Liver (tissue), 9 donors: ENCODE data around the gene LRWD1. TPM values are rescaled to one million over a fixed set of nuclear protein-coding genes. Genes with fewer than 3 reads are reported as not detected.

Experiments
- DNase-seq: peaks from one replicate; pipeline ENCODE4 v3.0.0-alpha.2; 2017; ENCODE audit warnings: low spot score
- H3K27ac ChIP-seq, 2 donors: one replicate each; pipeline ENCODE4 v1.7.0; 2013; ENCODE audit warnings: inconsistent platforms in 2 of 2, low read length in 2 of 2, control low read depth in 1 of 2, low read depth in 1 of 2, mild to moderate bottlenecking in 1 of 2
- H3K27me3 ChIP-seq, 4 donors: one replicate each; pipeline versions ENCODE4 v1.6.1 to v1.7.0; 2013; ENCODE audit warnings: low read length in 3 of 4, inconsistent platforms in 1 of 4, mild to moderate bottlenecking in 1 of 4, moderate library complexity in 1 of 4; ENCODE audit not compliant: control insufficient read depth in 4 of 4, insufficient read depth in 4 of 4
- H3K36me3 ChIP-seq, 4 donors: one replicate each; pipeline versions ENCODE4 v1.6.1 to v1.7.0; 2013; ENCODE audit warnings: low read length in 3 of 4, mild to moderate bottlenecking in 3 of 4, low read depth in 1 of 4, moderate library complexity in 1 of 4; ENCODE audit not compliant: control insufficient read depth in 4 of 4, insufficient read depth in 3 of 4
- H3K4me1 ChIP-seq, 4 donors: one replicate each; pipeline versions ENCODE4 v1.6.1 to v1.7.0; 2013; ENCODE audit warnings: low read length in 3 of 4, mild to moderate bottlenecking in 3 of 4, moderate library complexity in 1 of 4; ENCODE audit not compliant: control insufficient read depth in 4 of 4, insufficient read depth in 4 of 4
- H3K4me3 ChIP-seq, 3 donors: one replicate each; pipeline versions ENCODE4 v1.6.1 to v1.7.0; 2013; ENCODE audit warnings: low read length in 3 of 3, control low read depth in 1 of 3, low read depth in 1 of 3, mild to moderate bottlenecking in 1 of 3
- H3K9ac ChIP-seq, 2 donors: one replicate each; pipeline ENCODE4 v1.7.0; 2013; ENCODE audit warnings: low read length in 2 of 2, mild to moderate bottlenecking in 2 of 2, moderate library complexity in 2 of 2, control low read depth in 1 of 2, low read depth in 1 of 2
- H3K9me3 ChIP-seq, 4 donors: one replicate each; pipeline versions ENCODE4 v1.6.1 to v1.7.0; 2013; ENCODE audit warnings: low read length in 3 of 4; ENCODE audit not compliant: control insufficient read depth in 4 of 4
- EGR1 ChIP-seq, 2 donors: IDR thresholded peaks; 2 replicates each; pipeline ENCODE4 v1.6.1; 2016 to 2018; ENCODE audit warnings: antibody characterized with exemption in 2 of 2, low read depth in 2 of 2
- FOXA1 ChIP-seq: IDR thresholded peaks from 2 replicates; pipeline ENCODE4 v1.6.1; 2016; ENCODE audit warnings: antibody characterized with exemption
- FOXA2 ChIP-seq: IDR thresholded peaks from 2 replicates; pipeline ENCODE4 v1.6.1; 2016; ENCODE audit warnings: antibody characterized with exemption
- HNF4A ChIP-seq, 2 donors: conservative IDR thresholded peaks; 2 replicates each; pipeline ENCODE4 v1.6.1; 2016; ENCODE audit warnings: antibody characterized with exemption in 2 of 2, mild to moderate bottlenecking in 2 of 2
- HNF4G ChIP-seq: IDR thresholded peaks from 2 replicates; pipeline ENCODE4 v1.6.1; 2016; ENCODE audit warnings: antibody characterized with exemption
- NR2F2 ChIP-seq: IDR thresholded peaks from 2 replicates; pipeline ENCODE4 v1.6.1; 2016; ENCODE audit warnings: antibody characterized with exemption
- RAD21 ChIP-seq, 2 donors: IDR thresholded peaks; 2 replicates each; pipeline ENCODE4 v1.6.1; 2016; ENCODE audit warnings: antibody characterized with exemption in 2 of 2, mild to moderate bottlenecking in 2 of 2
- RXRA ChIP-seq, 2 donors: IDR thresholded peaks; 2 replicates each; pipeline ENCODE4 v1.6.1; 2017 to 2018; ENCODE audit warnings: antibody characterized with exemption in 2 of 2, mild to moderate bottlenecking in 1 of 2
- TAF1 ChIP-seq: conservative IDR thresholded peaks from 2 replicates; pipeline ENCODE4 v1.6.1; 2016; ENCODE audit warnings: antibody characterized with exemption, mild to moderate bottlenecking
- YY1 ChIP-seq: IDR thresholded peaks from 2 replicates; pipeline ENCODE4 v1.6.1; 2016; ENCODE audit warnings: antibody characterized with exemption, mild to moderate bottlenecking
- WGBS: extraction: QIAGEN DNeasy Blood & Tissue Kit; methylation state at CpG from one replicate; pipeline ENCODE4 v1.1.7; 2013; 5-methylcytosine and 5-hydroxymethylcytosine counted together
- polyA plus RNA-seq, 2 donors: library from polyadenylated mRNA; stranded (reverse) in 1 of 2; unstranded in 1 of 2; fragments of 200-250 nt in 1 of 2; fragments of >200 nt in 1 of 2; fragmentation: Nextera tagmentation in 1 of 2; extraction: Ambion mirVana in 1 of 2; gene quantifications; one replicate each; pipeline versions ENCODE4 v1.2.1 to v1.2.3, GENCODE V29; 2013 to 2015
- total RNA-seq, 2 donors: library from RNA; depleted of rRNA; stranded (reverse); fragments of >200 nt; gene quantifications; one replicate each; pipeline ENCODE4 v1.2.3, GENCODE V29; 2014
- TF ChIP-seq, protein P1 (sequence below): IDR thresholded peaks from 2 replicates; pipeline ENCODE4 v1.6.1; 2016; ENCODE audit warnings: antibody characterized with exemption
- TF ChIP-seq, protein P2 (sequence below): IDR thresholded peaks from 2 replicates; pipeline ENCODE4 v1.6.1; 2016; ENCODE audit warnings: antibody characterized with exemption
- donor health status: healthy.
- donor health status: healthy.
- donor health status: healthy.
- donor health status: healthy.
- donor health status: healthy.

Gene LRWD1
- total and polyA plus RNA-seq, 4 donors, result 8.6 to 15.3 (median 13.0) TPM

GRCh38 chr7:102427019-102427405 lies 37.8 kb upstream of the LRWD1 start:
- no peak overlapping the region for H3K4me3 ChIP-seq
- TF ChIP-seq FOXA1 (no peak), TAF1 (no peak), RAD21 (IDR thresholded peaks at IDR 0.05) (no peak), YY1 (no peak), HNF4G (no peak), NR2F2 (no peak), FOXA2 (no peak), EGR1 (IDR thresholded peaks at IDR 0.05; ENCODE audit: low read depth in 2 of 2) (no peak), HNF4A (conservative IDR thresholded peaks at IDR 0.05) (no peak)
- TF ChIP-seq, protein P1, sequence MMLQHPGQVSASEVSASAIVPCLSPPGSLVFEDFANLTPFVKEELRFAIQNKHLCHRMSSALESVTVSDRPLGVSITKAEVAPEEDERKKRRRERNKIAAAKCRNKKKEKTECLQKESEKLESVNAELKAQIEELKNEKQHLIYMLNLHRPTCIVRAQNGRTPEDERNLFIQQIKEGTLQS, result no peak
- TF ChIP-seq, protein P2, sequence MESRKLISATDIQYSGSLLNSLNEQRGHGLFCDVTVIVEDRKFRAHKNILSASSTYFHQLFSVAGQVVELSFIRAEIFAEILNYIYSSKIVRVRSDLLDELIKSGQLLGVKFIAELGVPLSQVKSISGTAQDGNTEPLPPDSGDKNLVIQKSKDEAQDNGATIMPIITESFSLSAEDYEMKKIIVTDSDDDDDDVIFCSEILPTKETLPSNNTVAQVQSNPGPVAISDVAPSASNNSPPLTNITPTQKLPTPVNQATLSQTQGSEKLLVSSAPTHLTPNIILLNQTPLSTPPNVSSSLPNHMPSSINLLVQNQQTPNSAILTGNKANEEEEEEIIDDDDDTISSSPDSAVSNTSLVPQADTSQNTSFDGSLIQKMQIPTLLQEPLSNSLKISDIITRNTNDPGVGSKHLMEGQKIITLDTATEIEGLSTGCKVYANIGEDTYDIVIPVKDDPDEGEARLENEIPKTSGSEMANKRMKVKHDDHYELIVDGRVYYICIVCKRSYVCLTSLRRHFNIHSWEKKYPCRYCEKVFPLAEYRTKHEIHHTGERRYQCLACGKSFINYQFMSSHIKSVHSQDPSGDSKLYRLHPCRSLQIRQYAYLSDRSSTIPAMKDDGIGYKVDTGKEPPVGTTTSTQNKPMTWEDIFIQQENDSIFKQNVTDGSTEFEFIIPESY, result no peak
- peak overlapping the region; percentile 70 to 77 for H3K27ac ChIP-seq
- WGBS, result 88% methylated on average over 5 of the region's 5 CpGs
- H3K27me3 ChIP-seq, result no peaks in the 10 kb centered on the region
- peak overlapping the region in 1 of 2 donors; percentile 74 for H3K9ac ChIP-seq
- no peak for DNase-seq
- H3K4me1 ChIP-seq, result peaks cover 0 to 2% (median 0%) of the 10 kb centered on the region in 4 donors
- H3K36me3 ChIP-seq, result peaks cover 2 to 27% (median 5%) of the 10 kb centered on the region in 4 donors
- no peaks in the 10 kb centered on the region for H3K9me3 ChIP-seq

DNA sequence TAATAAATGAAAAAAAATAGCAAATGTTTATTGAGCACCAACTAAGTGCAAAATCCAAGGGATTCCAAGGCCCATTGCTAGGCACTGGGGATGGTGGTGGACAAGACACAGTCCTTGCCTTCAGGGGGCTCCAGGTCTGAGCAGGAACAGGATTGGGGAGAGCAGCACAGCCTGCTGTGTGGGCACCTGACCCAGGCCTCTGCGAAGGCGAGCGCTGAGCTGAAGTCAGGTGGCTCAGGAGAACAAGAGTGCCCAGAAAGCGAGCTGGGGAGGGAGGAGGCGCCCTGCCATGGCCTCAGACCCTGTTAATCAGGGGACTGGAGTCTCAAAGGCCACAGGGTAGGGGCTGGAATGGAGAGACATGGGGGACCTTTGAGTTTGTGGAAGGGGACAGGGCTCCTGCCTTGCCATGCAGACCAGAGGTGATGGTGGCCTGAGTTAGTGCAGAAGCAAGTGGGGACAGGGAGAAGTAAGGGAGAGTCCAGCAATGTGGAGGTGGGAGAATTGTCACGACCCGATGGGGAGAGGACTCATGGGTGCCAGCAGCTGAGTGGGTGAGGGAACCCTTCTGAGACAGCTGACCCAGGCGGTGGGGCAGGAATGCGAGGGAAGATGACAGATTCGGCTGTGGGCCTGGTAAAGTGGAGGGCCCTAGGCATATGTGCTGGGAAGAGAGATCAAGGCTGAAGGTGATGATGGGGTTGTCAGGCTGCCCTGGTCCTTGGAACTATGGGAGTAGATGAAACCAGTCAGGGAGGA lies 35.5 kb upstream of the LRWD1 start:
- Histone ChIP-seq H3K9ac (no peak overlapping the region), H3K27ac (no peak overlapping the region), H3K9me3 (no peaks in the 10 kb centered on the region), H3K4me3 (no peak overlapping the region), H3K27me3 (no peaks in the 10 kb centered on the region), H3K4me1 (peaks cover 0 to 14% (median 11%) of the 10 kb centered on the region in 4 donors), H3K36me3 (peaks cover 2 to 24% (median 5%) of the 10 kb centered on the region in 4 donors)
- TF ChIP-seq NR2F2 (no peak), FOXA1 (no peak), RXRA (IDR thresholded peaks at IDR 0.05) (no peak), RAD21 (IDR thresholded peaks at IDR 0.05) (no peak), FOXA2 (no peak), EGR1 (IDR thresholded peaks at IDR 0.05; ENCODE audit: low read depth in 2 of 2) (no peak)
- TF ChIP-seq, protein P2, result no peak
- 96% methylated on average over 10 of the region's 10 CpGs for WGBS
- DNase-seq, result no peak
